Ishikawa (cell line): ENCODE data around the gene SEPTIN10.

Source experiments
- CEBPB ChIP-seq: IDR thresholded peaks from 2 replicates; pipeline ENCODE4 v1.6.1; 2012
- CREB1 ChIP-seq: IDR thresholded peaks from 2 replicates; pipeline ENCODE4 v1.6.1; 2012; ENCODE audit warnings: low read depth
- EGR1 ChIP-seq: IDR thresholded peaks from 2 replicates; pipeline ENCODE4 v1.6.1; 2012
- EP300 ChIP-seq: IDR thresholded peaks from 2 replicates; pipeline ENCODE4 v1.6.1; 2012; ENCODE audit warnings: borderline replicate concordance
- FOXM1 ChIP-seq: IDR thresholded peaks from 2 replicates; pipeline ENCODE4 v1.6.1; 2012; ENCODE audit warnings: low read depth, borderline replicate concordance
- MAX ChIP-seq: IDR thresholded peaks from 2 replicates; pipeline ENCODE4 v1.6.1; 2012
- NFIC ChIP-seq: IDR thresholded peaks from 2 replicates; pipeline ENCODE4 v1.6.1; 2012
- RAD21 ChIP-seq: IDR thresholded peaks from 2 replicates; pipeline ENCODE4 v1.6.1; 2012; ENCODE audit warnings: low read depth
- TAF1 ChIP-seq: IDR thresholded peaks from 2 replicates; pipeline ENCODE4 v1.6.1; 2012; ENCODE audit warnings: low read depth, mild to moderate bottlenecking
- TCF12 ChIP-seq: IDR thresholded peaks from 2 replicates; pipeline ENCODE4 v1.6.1; 2012; ENCODE audit warnings: low read depth
- TEAD4 ChIP-seq: IDR thresholded peaks from 2 replicates; pipeline ENCODE4 v1.6.1; 2012
- YY1 ChIP-seq: IDR thresholded peaks from 2 replicates; pipeline ENCODE4 v1.6.1; 2012; ENCODE audit warnings: low read depth
- ZBTB7A ChIP-seq: IDR thresholded peaks from 2 replicates; pipeline ENCODE4 v1.6.1; 2012; ENCODE audit warnings: low read depth
- TF ChIP-seq, protein P1 (sequence below): IDR thresholded peaks from 2 replicates; pipeline ENCODE4 v1.6.1; 2012; ENCODE audit warnings: low read depth, mild to moderate bottlenecking
- TF ChIP-seq, protein P2 (sequence below): IDR thresholded peaks from 2 replicates; pipeline ENCODE4 v1.6.1; 2012

Gene SEPTIN10

DNA sequence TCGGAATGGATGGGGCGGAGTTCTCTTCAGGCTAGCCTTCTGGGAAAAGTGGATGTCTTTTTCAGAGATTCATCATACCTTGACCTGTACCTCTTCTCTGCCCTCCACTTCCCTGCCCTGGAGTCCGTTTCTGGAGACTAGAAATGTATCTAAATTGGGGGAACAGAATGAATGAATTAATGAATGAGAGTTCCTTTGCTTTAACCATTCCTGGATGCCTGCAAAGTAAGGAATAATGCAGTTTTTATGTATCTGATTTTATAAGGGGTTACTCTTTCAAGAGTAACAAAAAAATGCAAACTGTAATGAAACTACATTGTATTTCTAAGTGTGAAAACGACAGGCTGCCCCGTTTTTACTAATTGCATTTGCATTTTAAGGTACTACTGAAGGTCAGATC lies 2.4 kb upstream of the SEPTIN10 start:
- TF ChIP-seq, protein P1, sequence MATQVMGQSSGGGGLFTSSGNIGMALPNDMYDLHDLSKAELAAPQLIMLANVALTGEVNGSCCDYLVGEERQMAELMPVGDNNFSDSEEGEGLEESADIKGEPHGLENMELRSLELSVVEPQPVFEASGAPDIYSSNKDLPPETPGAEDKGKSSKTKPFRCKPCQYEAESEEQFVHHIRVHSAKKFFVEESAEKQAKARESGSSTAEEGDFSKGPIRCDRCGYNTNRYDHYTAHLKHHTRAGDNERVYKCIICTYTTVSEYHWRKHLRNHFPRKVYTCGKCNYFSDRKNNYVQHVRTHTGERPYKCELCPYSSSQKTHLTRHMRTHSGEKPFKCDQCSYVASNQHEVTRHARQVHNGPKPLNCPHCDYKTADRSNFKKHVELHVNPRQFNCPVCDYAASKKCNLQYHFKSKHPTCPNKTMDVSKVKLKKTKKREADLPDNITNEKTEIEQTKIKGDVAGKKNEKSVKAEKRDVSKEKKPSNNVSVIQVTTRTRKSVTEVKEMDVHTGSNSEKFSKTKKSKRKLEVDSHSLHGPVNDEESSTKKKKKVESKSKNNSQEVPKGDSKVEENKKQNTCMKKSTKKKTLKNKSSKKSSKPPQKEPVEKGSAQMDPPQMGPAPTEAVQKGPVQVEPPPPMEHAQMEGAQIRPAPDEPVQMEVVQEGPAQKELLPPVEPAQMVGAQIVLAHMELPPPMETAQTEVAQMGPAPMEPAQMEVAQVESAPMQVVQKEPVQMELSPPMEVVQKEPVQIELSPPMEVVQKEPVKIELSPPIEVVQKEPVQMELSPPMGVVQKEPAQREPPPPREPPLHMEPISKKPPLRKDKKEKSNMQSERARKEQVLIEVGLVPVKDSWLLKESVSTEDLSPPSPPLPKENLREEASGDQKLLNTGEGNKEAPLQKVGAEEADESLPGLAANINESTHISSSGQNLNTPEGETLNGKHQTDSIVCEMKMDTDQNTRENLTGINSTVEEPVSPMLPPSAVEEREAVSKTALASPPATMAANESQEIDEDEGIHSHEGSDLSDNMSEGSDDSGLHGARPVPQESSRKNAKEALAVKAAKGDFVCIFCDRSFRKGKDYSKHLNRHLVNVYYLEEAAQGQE, result no peak
- TF ChIP-seq CEBPB, result no peak
- no peak for TF ChIP-seq EGR1
- TF ChIP-seq MAX, result no peak
- TF ChIP-seq ZBTB7A, result no peak
- no peak for TF ChIP-seq EP300
- TF ChIP-seq CREB1, result no peak
- no peak for TF ChIP-seq TEAD4
- TF ChIP-seq, protein P2, sequence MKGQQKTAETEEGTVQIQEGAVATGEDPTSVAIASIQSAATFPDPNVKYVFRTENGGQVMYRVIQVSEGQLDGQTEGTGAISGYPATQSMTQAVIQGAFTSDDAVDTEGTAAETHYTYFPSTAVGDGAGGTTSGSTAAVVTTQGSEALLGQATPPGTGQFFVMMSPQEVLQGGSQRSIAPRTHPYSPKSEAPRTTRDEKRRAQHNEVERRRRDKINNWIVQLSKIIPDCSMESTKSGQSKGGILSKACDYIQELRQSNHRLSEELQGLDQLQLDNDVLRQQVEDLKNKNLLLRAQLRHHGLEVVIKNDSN, result no peak
- no peak for TF ChIP-seq RAD21
- no peak for TF ChIP-seq TCF12
- TF ChIP-seq TAF1, result no peak
- TF ChIP-seq YY1, result no peak
- TF ChIP-seq FOXM1, result no peak
- no peak for TF ChIP-seq NFIC

GRCh38 chr2:109615637-109616144 lies 1.9 kb upstream of the SEPTIN10 start:
- TF ChIP-seq EGR1, result no peak

- TF ChIP-seq EP300 (no peak), MAX (no peak), YY1 (no peak)
These were observed 1.2 kb upstream of the SEPTIN10 start for GRCh38 chr2:109614715-109615636.

DNA sequence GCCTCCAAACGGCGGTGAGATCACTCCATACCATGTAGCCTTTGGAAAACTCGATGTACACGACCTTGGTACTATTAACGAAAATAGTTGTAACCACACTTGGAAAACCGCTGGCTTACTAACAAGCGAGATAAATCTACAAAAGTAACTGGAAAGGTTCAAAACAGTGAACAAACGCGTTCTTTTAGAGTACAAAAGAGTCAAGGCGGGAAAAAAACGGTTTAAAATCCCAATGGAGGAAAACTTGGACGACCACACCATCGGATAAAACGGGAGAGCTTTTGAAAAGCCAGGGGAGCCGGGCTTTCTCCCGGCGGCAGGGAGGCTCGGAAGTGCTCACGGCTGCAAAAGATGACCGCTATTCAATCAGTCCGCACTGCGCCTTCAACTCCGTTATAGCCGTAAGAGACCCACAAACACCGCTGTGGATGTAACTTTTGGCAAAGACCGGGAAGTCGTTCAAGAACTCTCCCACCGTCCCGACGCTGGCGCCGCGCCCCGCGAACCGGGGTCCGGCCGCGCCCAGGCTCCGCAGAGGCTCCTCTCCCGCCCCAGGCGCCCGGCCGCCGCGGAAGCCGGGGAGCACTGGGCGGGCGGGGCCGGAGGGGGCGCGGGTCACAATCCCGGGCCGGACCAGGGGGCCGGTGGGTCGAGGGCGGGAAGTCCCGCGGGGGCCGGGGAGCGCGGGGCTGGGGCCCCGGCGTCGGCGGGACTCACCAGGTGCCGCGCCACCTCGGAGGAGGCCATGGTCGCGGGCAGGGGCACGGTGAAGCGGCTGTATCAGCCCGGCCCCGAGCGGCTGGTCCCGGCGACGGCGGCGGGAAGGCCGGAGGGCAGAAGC lies 465 bp downstream of the SEPTIN10 start:
- no peak for TF ChIP-seq MAX
- TF ChIP-seq YY1, result no peak
- no peak for TF ChIP-seq TCF12
- no peak for TF ChIP-seq NFIC

DNA sequence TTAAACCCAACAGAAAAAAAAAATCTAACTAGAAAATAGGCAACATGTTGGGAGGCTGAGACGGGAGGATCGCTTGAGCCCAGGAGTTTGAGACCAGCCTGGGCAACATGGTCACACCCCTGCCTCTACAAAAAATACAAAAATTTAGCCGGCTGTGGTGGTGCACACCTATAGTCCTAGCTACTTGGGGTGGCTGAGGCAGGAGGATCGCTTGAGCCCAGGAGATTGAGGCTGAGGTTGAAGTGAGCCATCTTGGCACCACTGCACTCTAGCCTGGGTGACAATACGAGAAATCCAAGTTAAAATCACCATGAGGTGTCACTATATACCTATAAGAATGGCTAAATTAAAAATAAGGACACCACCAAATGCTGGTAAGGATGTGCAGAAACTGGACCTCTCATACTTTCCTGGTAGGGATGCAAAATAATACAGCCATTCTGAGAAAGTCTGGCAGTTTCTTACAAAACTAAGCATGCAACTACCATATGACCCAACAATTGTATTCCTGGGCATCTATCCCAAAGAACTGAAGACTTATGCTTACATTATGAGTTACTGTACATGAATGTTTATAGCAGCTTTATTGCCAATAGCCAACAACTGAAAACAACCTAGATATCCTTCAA lies 2.2 kb downstream of the SEPTIN10 start:
- TF ChIP-seq MAX (no peak), RAD21 (peak; percentile 42; the same call in 1 of the 2 replicates)

DNA sequence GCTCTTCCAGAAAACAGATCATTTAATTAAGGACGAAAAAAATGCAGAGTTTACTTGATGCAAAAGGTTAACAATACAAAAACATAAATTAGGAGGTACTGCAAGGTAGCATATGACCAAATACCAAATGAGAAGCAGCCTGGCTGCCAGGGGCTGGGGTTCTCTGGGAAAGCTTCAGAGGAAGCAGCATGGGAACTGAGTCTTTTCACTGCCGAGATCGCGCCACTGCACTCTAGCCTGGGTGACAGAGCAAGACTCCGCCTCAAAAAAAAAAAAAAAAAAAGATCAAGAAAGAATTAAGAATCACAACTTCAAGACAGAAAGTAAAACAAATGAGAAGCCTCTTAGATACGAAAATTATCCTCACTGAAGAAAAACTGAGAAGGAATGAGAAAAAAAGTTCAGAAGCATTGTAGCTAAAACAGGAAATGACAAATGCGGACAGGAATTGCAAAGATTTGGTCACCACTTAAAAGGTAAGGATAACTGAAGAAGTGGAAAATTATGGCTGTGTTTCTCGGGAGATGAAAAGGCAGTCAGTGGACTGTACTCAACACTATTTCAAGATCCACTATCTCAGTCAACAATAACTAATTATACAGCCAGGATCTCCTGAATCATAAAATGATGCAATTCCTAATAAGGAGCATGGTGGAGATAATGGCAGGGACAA lies 4.3 kb downstream of the SEPTIN10 start:
- TF ChIP-seq NFIC (no peak), FOXM1 (no peak), CREB1 (no peak), ZBTB7A (no peak), EP300 (no peak), EGR1 (no peak), TAF1 (no peak), RAD21 (no peak)
- TF ChIP-seq, protein P2, result no peak
- TF ChIP-seq, protein P1, result no peak
